K562 (cell line): ENCODE results near the gene PLD1. TPM values are rescaled to one million over a fixed set of nuclear protein-coding genes. Genes with fewer than 3 reads are reported as not detected.

Experiments
- CBX2 ChIP-seq: fragments of 200-600 bp; sonication (generic); IDR thresholded peaks from one replicate; pipeline ENCODE4 v1.6.1; 2012; ENCODE audit warnings: mild to moderate bottlenecking, low read length, inconsistent platforms; ENCODE audit not compliant: insufficient read depth, poor library complexity, severe bottlenecking
- DMBX1 ChIP-seq: fragments of 250-450 bp; sonication (Bioruptor Pico); IDR thresholded peaks from 2 replicates; pipeline ENCODE4 v1.8.0; 2022; ENCODE audit warnings: inconsistent platforms, mild to moderate bottlenecking, moderate library complexity, borderline replicate concordance
- L3MBTL2 ChIP-seq: fragments of 450-650 bp; IDR thresholded peaks from 2 replicates; pipeline ENCODE4 v1.6.1; 2016; ENCODE audit warnings: mild to moderate bottlenecking, moderate library complexity
- MAFF ChIP-seq: IDR thresholded peaks from 2 replicates; pipeline ENCODE4 v1.6.1; 2012; ENCODE audit warnings: low read length, improper control_type of control experiment
- MBD2 ChIP-seq: sonication (generic); IDR thresholded peaks from 2 replicates; pipeline ENCODE4 v1.6.1; 2016; ENCODE audit warnings: low read depth, borderline replicate concordance
- NCOR1 ChIP-seq: fragments of 450-650 bp; IDR thresholded peaks from 2 replicates; pipeline ENCODE4 v1.6.1; 2016; ENCODE audit warnings: mild to moderate bottlenecking, moderate library complexity
- NONO ChIP-seq, 2 experiments: fragments of 200-400 bp in 1 of 2; fragments of 450-650 bp in 1 of 2; formaldehyde crosslinking in 1 of 2; IDR thresholded peaks; 2 replicates each; pipeline ENCODE4 v1.6.1; 2017; ENCODE audit warnings: low read depth in 2 of 2, mild to moderate bottlenecking in 2 of 2, moderate library complexity in 2 of 2, low read length in 1 of 2
- ZBED1 ChIP-seq: IDR thresholded peaks from 2 replicates; pipeline ENCODE4 v1.6.1; 2014
- ZNF175 ChIP-seq: fragments of 200-800 bp; sonication (Bioruptor generic); IDR thresholded peaks from 2 replicates; pipeline ENCODE4 v1.6.1; 2016; ENCODE audit warnings: low read depth, mild to moderate bottlenecking, missing genetic modification characterization, missing compliant biosample characterization
- ZSCAN32 ChIP-seq: fragments of 450-650 bp; formaldehyde crosslinking; IDR thresholded peaks from 2 replicates; pipeline ENCODE4 v1.4.0; 2020; ENCODE audit warnings: mild to moderate bottlenecking, moderate library complexity
- polyA plus RNA-seq, 8 experiments: library from polyadenylated mRNA; depleted of rRNA in 4 of 8; stranded (reverse) in 5 of 8; unstranded in 3 of 8; fragments of >200 nt; fragmentation: Nextera tagmentation in 2 of 8; fragmentation: Illumina TruSeq in 1 of 8; extraction: Ambion mirVana in 2 of 8; extraction: Trizol in 1 of 8; gene quantifications; 2 replicates each; pipeline versions ENCODE4 v1.2.1 to v1.2.3, GENCODE V29; 2011 to 2014; ENCODE audit warnings: inconsistent platforms in 1 of 8, missing spikeins in 1 of 8
- total RNA-seq, 7 experiments: library from RNA; depleted of rRNA in 6 of 7; stranded (reverse); fragments of >200 nt in 6 of 7; fragmentation: Illumina TruSeq in 2 of 7; extraction: Trizol in 2 of 7; gene quantifications; 2 replicates each; pipeline versions ENCODE4 v1.2.1 to v1.2.3, GENCODE V29; 2011 to 2021; ENCODE audit warnings: low replicate concordance in 1 of 7
- TF ChIP-seq, protein P1 (sequence below): sonication (generic); formaldehyde crosslinking; IDR thresholded peaks from 2 replicates; pipeline ENCODE4 v1.8.0; 2023; ENCODE audit warnings: missing genetic modification reagents, mild to moderate bottlenecking, borderline replicate concordance
- TF ChIP-seq, protein P2 (sequence below): sonication (generic); formaldehyde crosslinking; IDR thresholded peaks from 2 replicates; pipeline ENCODE4 v1.8.0; 2022; ENCODE audit warnings: mild to moderate bottlenecking, missing genetic modification reagents
- TF ChIP-seq, protein P3 (sequence below): fragments of 450-650 bp; IDR thresholded peaks from 2 replicates; pipeline ENCODE4 v1.6.1; 2016; ENCODE audit warnings: missing biosample characterization, missing genetic modification characterization

Gene PLD1
- total and polyA plus RNA-seq, 9 of the 15 experiments (the other 6 are each of a cell fraction or from before 2014, with no cell fraction given), result 8.4 to 26.1 (median 18.6) TPM

DNA sequence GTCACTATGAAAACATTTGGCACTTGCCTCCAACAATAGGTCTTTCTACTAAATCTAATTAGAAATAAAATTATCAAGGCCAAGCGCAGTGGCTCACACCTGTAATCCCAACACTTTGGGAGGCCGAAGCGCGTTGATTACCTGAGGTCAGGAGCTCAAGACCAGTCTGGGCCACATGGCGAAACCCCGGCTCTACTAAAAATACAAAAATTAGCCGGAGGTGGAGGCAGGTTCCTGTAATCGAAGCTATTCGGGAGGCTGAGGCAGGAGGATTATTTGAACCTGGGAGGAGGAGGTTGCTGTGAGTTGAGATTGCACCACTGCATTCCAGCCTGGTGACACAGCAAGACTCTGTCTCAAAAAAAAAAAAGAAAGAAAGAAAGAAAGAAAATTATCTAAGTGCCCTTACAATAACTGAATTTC lies 1.6 kb upstream of the PLD1 start (continued):
- TF ChIP-seq MAFF (no peak), ZBED1 (no peak), ZSCAN32 (CRISPR knock-in tag) (no peak), CBX2 (no peak), L3MBTL2 (0 out of 2 replicates have a peak, but pooled peaks have one; percentile 23), NONO (IDR thresholded peaks at IDR 0.05; ENCODE audit: low read depth in 2 of 2, low read length in 1 of 2) (no peak), MBD2 (no peak), NCOR1 (no peak), DMBX1 (CRISPR knock-in tag) (peak; percentile 64; the same call in 1 of the 2 replicates), ZNF175 (no peak; the same call in none of the 2 replicates)
- TF ChIP-seq, protein P1, sequence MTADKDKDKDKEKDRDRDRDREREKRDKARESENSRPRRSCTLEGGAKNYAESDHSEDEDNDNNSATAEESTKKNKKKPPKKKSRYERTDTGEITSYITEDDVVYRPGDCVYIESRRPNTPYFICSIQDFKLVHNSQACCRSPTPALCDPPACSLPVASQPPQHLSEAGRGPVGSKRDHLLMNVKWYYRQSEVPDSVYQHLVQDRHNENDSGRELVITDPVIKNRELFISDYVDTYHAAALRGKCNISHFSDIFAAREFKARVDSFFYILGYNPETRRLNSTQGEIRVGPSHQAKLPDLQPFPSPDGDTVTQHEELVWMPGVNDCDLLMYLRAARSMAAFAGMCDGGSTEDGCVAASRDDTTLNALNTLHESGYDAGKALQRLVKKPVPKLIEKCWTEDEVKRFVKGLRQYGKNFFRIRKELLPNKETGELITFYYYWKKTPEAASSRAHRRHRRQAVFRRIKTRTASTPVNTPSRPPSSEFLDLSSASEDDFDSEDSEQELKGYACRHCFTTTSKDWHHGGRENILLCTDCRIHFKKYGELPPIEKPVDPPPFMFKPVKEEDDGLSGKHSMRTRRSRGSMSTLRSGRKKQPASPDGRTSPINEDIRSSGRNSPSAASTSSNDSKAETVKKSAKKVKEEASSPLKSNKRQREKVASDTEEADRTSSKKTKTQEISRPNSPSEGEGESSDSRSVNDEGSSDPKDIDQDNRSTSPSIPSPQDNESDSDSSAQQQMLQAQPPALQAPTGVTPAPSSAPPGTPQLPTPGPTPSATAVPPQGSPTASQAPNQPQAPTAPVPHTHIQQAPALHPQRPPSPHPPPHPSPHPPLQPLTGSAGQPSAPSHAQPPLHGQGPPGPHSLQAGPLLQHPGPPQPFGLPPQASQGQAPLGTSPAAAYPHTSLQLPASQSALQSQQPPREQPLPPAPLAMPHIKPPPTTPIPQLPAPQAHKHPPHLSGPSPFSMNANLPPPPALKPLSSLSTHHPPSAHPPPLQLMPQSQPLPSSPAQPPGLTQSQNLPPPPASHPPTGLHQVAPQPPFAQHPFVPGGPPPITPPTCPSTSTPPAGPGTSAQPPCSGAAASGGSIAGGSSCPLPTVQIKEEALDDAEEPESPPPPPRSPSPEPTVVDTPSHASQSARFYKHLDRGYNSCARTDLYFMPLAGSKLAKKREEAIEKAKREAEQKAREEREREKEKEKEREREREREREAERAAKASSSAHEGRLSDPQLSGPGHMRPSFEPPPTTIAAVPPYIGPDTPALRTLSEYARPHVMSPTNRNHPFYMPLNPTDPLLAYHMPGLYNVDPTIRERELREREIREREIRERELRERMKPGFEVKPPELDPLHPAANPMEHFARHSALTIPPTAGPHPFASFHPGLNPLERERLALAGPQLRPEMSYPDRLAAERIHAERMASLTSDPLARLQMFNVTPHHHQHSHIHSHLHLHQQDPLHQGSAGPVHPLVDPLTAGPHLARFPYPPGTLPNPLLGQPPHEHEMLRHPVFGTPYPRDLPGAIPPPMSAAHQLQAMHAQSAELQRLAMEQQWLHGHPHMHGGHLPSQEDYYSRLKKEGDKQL (CRISPR knock-in tag), result no peak
- TF ChIP-seq, protein P2, sequence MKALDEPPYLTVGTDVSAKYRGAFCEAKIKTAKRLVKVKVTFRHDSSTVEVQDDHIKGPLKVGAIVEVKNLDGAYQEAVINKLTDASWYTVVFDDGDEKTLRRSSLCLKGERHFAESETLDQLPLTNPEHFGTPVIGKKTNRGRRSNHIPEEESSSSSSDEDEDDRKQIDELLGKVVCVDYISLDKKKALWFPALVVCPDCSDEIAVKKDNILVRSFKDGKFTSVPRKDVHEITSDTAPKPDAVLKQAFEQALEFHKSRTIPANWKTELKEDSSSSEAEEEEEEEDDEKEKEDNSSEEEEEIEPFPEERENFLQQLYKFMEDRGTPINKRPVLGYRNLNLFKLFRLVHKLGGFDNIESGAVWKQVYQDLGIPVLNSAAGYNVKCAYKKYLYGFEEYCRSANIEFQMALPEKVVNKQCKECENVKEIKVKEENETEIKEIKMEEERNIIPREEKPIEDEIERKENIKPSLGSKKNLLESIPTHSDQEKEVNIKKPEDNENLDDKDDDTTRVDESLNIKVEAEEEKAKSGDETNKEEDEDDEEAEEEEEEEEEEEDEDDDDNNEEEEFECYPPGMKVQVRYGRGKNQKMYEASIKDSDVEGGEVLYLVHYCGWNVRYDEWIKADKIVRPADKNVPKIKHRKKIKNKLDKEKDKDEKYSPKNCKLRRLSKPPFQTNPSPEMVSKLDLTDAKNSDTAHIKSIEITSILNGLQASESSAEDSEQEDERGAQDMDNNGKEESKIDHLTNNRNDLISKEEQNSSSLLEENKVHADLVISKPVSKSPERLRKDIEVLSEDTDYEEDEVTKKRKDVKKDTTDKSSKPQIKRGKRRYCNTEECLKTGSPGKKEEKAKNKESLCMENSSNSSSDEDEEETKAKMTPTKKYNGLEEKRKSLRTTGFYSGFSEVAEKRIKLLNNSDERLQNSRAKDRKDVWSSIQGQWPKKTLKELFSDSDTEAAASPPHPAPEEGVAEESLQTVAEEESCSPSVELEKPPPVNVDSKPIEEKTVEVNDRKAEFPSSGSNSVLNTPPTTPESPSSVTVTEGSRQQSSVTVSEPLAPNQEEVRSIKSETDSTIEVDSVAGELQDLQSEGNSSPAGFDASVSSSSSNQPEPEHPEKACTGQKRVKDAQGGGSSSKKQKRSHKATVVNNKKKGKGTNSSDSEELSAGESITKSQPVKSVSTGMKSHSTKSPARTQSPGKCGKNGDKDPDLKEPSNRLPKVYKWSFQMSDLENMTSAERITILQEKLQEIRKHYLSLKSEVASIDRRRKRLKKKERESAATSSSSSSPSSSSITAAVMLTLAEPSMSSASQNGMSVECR (CRISPR knock-in tag), result no peak
- TF ChIP-seq, protein P3, sequence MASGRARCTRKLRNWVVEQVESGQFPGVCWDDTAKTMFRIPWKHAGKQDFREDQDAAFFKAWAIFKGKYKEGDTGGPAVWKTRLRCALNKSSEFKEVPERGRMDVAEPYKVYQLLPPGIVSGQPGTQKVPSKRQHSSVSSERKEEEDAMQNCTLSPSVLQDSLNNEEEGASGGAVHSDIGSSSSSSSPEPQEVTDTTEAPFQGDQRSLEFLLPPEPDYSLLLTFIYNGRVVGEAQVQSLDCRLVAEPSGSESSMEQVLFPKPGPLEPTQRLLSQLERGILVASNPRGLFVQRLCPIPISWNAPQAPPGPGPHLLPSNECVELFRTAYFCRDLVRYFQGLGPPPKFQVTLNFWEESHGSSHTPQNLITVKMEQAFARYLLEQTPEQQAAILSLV (tag), result no peak
